GM21723 (cell line): ENCODE measurements around the gene KIAA1328.
"Not testable (repeated sequence)": the region's sequence is repeated elsewhere in the genome, so short reads cannot be mapped to it uniquely, and the experiment has no call there.

ENCODE experiments used
- ATAC-seq: cut with Tn5 transposase; IDR thresholded peaks from one replicate; pipeline ENCODE4 v1.9.1; 2021; ENCODE audit warnings: mild to moderate bottlenecking, moderate library complexity; ENCODE audit not compliant: unreplicated experiment

KIAA1328 gene

GRCh38 chr18:36821681-36822080 lies 7.2 kb upstream of the KIAA1328 start:
- no peak for ATAC-seq

GRCh38 chr18:36825526-36825925 lies 3.4 kb upstream of the KIAA1328 start:
- ATAC-seq, result no peak

- no peak for ATAC-seq
Measured at GRCh38 chr18:36826556-36826955, 2.4 kb upstream of the KIAA1328 start.

DNA sequence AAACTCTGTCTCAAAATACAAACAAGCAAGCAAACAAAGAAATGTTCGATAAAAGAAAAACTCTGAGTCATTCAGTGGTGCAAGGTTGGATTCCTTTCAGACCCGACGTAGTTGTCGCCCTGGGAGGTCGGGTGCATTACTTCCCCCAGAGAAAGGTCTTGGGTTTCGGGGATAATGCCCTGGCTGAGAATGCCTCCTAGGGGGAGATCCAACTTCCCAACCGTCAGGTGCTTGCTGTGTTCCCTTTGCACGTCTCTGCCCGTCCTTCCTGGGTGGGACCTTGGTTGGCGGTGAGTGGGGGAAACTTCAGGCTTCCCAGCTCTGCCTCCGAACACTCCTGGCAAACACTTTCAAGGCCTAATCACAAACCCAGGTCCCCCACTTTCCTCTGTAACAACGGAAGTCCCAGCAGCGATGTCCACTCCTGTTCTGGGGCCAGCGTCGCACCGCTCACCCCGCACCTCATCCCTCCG lies 734 bp upstream of the KIAA1328 start:
- ATAC-seq, result peak; percentile 9

GRCh38 chr18:36829362-36830157 lies 633 bp downstream of the KIAA1328 start:
- no peak for ATAC-seq

DNA sequence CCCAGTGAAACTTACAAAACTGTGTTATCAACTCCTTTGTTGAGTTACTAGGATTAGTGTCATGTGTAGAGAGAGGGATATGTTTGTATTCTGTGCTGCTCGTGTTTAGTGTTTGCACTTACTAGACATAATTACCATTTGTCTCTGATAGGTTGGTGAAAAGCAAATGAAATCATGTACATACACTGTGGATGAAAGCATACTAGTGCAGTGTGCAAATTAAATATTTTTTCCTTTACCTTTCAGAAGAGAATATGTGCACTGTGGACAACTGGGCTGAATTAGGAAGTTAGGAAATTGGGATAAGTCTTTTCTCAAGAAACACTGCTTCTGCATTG lies 1.2 kb downstream of the KIAA1328 start:
- ATAC-seq, result no peak

GRCh38 chr18:36831139-36831538 lies 2.2 kb downstream of the KIAA1328 start:
- no peak for ATAC-seq

- no peak for ATAC-seq
Measured at GRCh38 chr18:36833120-36833519, 4.2 kb downstream of the KIAA1328 start.

- no peak for ATAC-seq
Measured at GRCh38 chr18:36835927-36836326, 7.0 kb downstream of the KIAA1328 start.

GRCh38 chr18:36839835-36840234 lies 10.9 kb downstream of the KIAA1328 start:
- ATAC-seq, result no peak

- no peak for ATAC-seq
Measured at GRCh38 chr18:36843199-36843598, 14.3 kb downstream of the KIAA1328 start.

DNA sequence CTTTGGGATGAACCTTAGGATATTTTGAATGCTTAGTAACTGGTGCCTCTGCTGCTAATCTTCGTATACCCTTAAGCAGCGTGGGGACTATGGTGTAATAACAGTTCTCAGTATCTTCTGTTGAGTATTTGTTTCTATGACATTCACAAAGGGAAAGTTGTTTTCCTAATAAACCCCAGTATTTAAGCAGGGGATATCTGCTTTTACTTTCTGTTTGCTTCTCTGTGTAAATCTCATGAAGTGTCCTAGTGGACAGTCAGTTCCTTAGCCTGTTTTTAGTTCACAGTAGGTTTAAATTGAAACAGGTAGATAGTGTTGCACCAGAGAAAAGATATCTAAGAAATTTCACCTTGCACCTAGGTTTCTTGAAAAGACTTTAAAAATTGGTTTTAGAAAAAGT lies 14.9 kb downstream of the KIAA1328 start:
- no peak for ATAC-seq

- ATAC-seq, result no peak
Measured at GRCh38 chr18:36848609-36849008, 19.7 kb downstream of the KIAA1328 start.

DNA sequence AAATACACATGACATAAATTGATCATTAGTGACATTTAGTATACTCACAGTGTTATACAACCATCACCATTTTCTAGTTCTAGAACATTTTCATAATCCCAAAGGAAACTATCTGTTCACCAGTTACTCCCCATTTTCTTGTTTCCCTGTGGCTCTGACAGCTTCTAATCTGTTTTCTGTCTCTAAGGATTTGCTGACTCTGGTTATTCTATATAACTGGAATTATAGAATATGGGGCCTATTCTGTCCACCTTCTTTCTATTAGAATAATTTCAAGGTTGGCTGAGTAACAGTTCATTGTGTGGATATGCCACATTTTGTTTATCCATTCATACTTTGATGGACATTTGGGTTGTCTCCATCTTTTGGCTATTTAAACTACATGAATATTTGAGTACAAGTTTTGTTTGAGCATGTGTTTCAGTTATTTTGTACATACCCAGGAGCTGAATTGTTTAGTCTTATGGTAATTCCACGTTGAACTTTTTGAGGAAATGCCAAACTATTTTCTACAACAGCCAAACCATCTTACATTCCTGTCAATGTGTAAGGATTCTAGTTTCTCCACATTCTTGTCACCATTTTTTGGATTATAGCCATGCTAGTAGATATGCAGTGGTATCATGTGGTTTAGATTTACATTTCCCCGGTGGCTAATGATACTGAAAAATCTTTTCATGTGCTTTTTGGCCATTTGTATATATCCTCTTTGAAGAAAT lies 20.5 kb downstream of the KIAA1328 start:
- no peak for ATAC-seq

GRCh38 chr18:36850527-36851201 lies 21.7 kb downstream of the KIAA1328 start:
- no peak for ATAC-seq

- no peak for ATAC-seq
Measured at GRCh38 chr18:36851202-36851590, 22.3 kb downstream of the KIAA1328 start.

DNA sequence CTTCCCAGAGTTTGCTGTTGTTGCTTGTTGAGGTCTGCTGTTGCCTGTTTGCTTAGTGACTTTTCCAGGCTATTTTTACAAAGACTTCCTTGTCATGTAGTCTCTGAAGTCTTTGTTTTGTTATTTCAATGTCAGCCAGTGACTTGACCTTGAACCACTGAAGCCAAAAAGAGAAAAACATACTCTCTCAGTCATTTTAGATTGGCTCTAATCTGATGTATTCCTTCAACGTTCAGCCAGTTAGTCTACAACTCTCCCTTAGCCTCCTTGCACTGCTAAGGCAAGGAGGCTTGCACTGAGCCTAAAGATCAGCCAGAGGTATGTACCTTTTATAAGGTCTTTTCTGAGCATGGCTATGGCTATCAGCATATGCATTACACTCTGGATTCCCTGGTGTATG lies 27.9 kb downstream of the KIAA1328 start:
- no peak for ATAC-seq

DNA sequence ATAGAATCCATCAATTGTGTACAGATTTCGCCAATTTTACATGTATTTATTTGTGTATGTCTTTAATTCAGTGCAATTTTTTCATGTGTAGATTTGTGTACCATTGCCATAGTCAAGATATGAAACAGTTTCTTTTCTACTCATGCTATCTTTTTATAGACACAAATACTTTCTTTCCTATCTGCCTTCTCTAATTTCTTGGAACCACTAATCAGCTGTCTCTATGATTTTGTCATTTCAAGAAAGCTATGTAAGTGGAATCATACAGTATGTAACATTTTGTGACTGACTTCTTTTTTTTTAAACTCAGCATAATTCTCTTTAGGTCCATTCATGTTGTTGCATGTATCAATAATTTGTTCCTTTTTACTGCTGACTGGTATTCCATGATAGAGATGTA lies 33.3 kb downstream of the KIAA1328 start:
- ATAC-seq, result no peak

- ATAC-seq, result no peak
Measured at GRCh38 chr18:36867056-36867455, 38.1 kb downstream of the KIAA1328 start.

DNA sequence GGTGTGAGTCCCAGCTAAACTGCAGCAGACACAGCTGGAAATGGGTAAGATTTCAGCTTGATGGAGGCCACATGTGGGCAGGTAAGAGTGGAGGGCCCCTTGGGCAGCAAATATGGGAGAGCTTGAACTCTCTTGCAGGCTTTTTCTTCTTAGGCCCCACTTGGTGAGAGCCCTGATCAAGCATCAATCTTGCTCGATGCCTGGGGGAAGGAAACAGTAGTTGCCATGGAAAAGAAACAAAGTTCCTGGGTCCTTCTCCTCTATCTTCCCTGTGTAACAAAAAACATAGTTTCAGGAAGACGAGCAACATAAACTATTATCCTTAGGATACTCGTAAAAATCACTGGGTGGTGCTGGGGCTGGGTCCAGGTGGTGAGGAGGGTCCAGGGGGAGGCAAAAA lies 42.9 kb downstream of the KIAA1328 start:
- ATAC-seq, result no peak

DNA sequence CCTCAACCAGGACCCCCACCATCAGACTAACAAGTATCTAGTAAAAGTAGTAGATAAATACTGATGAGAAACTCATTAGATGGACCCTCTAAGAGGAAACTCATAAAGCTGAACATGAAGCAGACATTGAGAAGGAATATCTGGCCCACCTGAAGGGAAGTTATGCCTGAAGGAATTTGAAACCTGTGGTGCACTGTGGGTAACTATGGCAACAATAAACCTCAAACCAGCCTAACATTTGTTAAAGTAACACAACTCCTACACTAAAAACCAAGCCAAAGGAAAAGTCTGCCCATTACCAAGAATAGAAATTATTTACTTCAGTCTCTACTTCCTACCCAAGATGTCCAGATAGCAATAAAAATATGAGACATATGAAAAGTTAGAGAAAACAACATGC lies 43.4 kb downstream of the KIAA1328 start:
- ATAC-seq, result no peak

GRCh38 chr18:36873826-36874225 lies 44.9 kb downstream of the KIAA1328 start:
- not testable (repeated sequence) for ATAC-seq
